Cardiac muscle cell (in vitro differentiated cells and primary cell): ENCODE data around the gene RASEF. TPM values are rescaled to one million over a fixed set of nuclear protein-coding genes. Genes with fewer than 3 reads are reported as not detected.

Experiments used
- DNase-seq, 2 donors: peaks; one replicate each; pipeline versions ENCODE4 v3.0.0 to v3.0.0-alpha.2; 2010 to 2017; ENCODE audit warnings: low read depth in 1 of 2, low spot score in 1 of 2
- H3K27ac ChIP-seq: fragments of 200-600 bp; sonication (generic); 2 replicates; pipeline ENCODE4 v1.5.1; 2016
- H3K27me3 ChIP-seq: fragments of 200-600 bp; sonication (generic); 2 replicates; pipeline ENCODE4 v1.6.0; 2016; ENCODE audit warnings: control low read depth
- H3K36me3 ChIP-seq: fragments of 200-600 bp; sonication (generic); 2 replicates; pipeline ENCODE4 v1.5.1; 2016; ENCODE audit warnings: control low read depth
- H3K4me1 ChIP-seq: fragments of 200-600 bp; sonication (generic); 2 replicates; pipeline ENCODE4 v1.8.1; 2017; ENCODE audit warnings: low read depth, mild to moderate bottlenecking, mixed run types
- H3K4me3 ChIP-seq: fragments of 200-600 bp; sonication (generic); 2 replicates; pipeline ENCODE4 v1.5.1; 2016; ENCODE audit warnings: mild to moderate bottlenecking
- H3K9me3 ChIP-seq: fragments of 200-600 bp; sonication (generic); 2 replicates; pipeline ENCODE4 v1.5.1; 2017; ENCODE audit warnings: low read depth, mild to moderate bottlenecking, control low read depth
- polyA plus RNA-seq: library from polyadenylated mRNA; unstranded; fragments of >200 nt; fragmentation: Nextera tagmentation; extraction: Ambion mirVana; gene quantifications from 2 replicates; pipeline ENCODE4 v1.2.1, GENCODE V29; 2016
- total RNA-seq: library from RNA; depleted of rRNA; stranded (reverse); fragments of >200 nt; gene quantifications from 2 replicates; pipeline ENCODE4 v1.2.3, GENCODE V29; 2016
- TF ChIP-seq, protein P1 (sequence below): IDR thresholded peaks from 2 replicates; pipeline ENCODE4 v1.5.1; 2012; ENCODE audit warnings: low read depth, mild to moderate bottlenecking, low read length

Gene RASEF
- total and polyA plus RNA-seq, 2 experiments from 2014 or later: 0.27 to 0.33 TPM

DNA sequence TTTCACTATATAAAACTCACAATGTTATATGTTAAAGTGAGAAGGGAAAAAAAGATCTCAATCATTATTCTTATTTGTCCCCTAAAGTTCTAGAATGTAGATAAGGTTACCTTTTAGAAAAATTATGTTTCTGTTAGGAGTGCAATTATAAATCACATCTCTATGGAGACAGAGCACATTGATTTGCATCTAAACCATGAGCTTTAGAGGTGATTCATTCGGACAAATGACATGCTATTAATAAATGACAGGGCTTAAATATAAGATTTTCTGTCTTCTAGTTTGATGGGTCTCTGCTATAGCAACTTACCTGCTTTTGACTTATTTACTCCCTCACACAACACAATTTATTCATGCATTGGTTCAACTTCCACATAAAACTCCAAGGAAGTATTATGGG lies 39.8 kb downstream of the RASEF start:
- no peak overlapping the region for H3K4me3 ChIP-seq
- H3K9me3 ChIP-seq: no peaks in the 10 kb centered on the region
- no peaks in the 10 kb centered on the region for H3K36me3 ChIP-seq
- H3K27me3 ChIP-seq: peaks cover 14% of the 10 kb centered on the region
- DNase-seq: no peak
- H3K4me1 ChIP-seq: no peaks in the 10 kb centered on the region
- no peak overlapping the region for H3K27ac ChIP-seq
- TF ChIP-seq, protein P1, sequence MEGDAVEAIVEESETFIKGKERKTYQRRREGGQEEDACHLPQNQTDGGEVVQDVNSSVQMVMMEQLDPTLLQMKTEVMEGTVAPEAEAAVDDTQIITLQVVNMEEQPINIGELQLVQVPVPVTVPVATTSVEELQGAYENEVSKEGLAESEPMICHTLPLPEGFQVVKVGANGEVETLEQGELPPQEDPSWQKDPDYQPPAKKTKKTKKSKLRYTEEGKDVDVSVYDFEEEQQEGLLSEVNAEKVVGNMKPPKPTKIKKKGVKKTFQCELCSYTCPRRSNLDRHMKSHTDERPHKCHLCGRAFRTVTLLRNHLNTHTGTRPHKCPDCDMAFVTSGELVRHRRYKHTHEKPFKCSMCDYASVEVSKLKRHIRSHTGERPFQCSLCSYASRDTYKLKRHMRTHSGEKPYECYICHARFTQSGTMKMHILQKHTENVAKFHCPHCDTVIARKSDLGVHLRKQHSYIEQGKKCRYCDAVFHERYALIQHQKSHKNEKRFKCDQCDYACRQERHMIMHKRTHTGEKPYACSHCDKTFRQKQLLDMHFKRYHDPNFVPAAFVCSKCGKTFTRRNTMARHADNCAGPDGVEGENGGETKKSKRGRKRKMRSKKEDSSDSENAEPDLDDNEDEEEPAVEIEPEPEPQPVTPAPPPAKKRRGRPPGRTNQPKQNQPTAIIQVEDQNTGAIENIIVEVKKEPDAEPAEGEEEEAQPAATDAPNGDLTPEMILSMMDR: no peak

DNA sequence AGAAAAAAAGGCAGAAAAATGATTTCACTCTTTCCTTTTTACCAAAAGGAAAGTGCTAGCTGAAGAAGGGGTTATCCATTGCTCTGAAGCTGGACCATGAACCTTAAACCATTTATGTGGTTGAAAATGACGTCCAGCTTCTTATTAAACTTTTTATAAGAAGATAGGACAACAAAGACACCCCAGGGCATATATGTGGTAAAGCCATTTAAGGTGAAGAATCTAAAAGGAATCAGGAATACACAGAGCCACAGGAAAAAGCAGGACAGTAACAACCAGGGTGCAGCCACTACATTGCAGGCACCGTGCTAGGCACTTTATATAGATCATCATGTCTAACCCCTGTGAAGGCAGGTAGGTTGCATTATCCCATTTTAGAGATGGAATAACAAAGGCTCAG lies 42.1 kb downstream of the RASEF start:
- no peaks in the 10 kb centered on the region for H3K4me1 ChIP-seq
- no peak overlapping the region for H3K27ac ChIP-seq
- peaks cover 14% of the 10 kb centered on the region for H3K27me3 ChIP-seq
- no peak for DNase-seq
- no peaks in the 10 kb centered on the region for H3K9me3 ChIP-seq
- no peaks in the 10 kb centered on the region for H3K36me3 ChIP-seq
- no peak overlapping the region for H3K4me3 ChIP-seq
- TF ChIP-seq, protein P1: no peak

DNA sequence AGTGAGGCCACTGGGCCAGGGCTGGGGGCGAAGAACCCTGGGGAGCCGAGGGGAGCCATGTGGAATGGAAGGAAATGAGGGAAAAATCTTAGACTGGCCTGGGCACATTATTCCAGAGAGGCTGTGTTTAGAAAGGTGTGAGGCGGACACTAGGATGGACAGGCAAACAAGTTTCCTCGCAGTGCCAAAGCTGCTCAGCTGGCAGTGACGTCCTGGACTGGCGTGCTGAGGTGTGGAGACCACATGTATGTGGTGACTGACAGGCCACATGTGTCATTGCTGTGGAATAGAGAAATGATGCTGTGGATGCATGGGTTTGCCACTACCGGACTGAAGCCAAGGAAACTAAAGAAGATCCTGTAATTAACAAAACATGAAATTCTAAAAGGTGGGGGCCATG lies 42.6 kb downstream of the RASEF start:
- peaks cover 12% of the 10 kb centered on the region for H3K27me3 ChIP-seq
- no peaks in the 10 kb centered on the region for H3K9me3 ChIP-seq
- DNase-seq: no peak
- H3K4me3 ChIP-seq: no peak overlapping the region
- H3K27ac ChIP-seq: no peak overlapping the region
- no peaks in the 10 kb centered on the region for H3K36me3 ChIP-seq
- H3K4me1 ChIP-seq: no peaks in the 10 kb centered on the region
- TF ChIP-seq, protein P1: no peak

DNA sequence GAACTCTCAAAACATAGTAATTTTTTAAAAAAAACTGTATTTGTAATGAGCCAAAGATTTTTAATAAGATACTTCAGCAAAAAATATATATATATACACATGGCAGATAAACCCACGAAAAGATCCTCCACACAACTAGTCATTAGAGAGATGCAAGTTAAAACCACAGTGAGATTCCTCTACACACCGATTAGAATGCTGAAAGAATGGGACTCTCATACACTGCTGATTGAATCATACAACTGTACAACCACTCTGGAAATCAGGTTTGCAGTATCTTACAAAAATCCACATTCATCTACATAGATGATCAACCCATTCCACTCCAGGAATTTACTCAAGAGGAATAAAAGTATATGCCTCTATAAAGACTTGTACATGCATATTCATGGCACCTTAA lies 43.7 kb downstream of the RASEF start:
- H3K9me3 ChIP-seq: no peaks in the 10 kb centered on the region
- TF ChIP-seq, protein P1: no peak
- DNase-seq: no peak

DNA sequence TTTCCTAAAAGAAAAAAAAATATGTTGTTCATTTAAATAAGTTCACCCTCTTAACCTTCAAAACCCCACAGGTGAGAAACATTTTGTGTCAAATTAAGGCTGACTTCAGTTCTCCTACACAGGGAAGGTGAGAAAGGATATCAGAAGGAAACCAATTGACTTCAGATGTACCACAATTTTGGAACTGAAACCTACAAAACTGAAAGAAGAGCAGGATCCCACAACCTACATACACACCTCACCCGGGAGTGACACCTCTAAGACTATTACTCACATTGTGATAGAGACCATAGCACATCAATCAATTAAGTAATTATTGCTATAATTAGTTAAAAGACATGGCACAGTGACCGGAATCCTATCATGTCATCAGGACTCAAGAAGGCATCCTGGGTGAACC lies 47.0 kb downstream of the RASEF start:
- H3K9me3 ChIP-seq: no peaks in the 10 kb centered on the region
- H3K4me1 ChIP-seq: no peaks in the 10 kb centered on the region
- TF ChIP-seq, protein P1: no peak
- H3K4me3 ChIP-seq: no peak overlapping the region
- no peaks in the 10 kb centered on the region for H3K36me3 ChIP-seq
- no peak overlapping the region for H3K27ac ChIP-seq
- H3K27me3 ChIP-seq: peaks cover 6% of the 10 kb centered on the region
- DNase-seq: no peak

More for the DNA sequence above, 43.7 kb downstream of the RASEF start:
- Histone ChIP-seq H3K27me3 (peaks cover 8% of the 10 kb centered on the region), H3K36me3 (no peaks in the 10 kb centered on the region), H3K4me1 (no peaks in the 10 kb centered on the region), H3K4me3 (no peak overlapping the region), H3K27ac (no peak overlapping the region)
